DOHH2 (cell line): ENCODE measurements around the gene ALOX12B.
A peak's percentile ranks its signal among the peaks of the same experiment; 100 is the strongest.

ENCODE experiments used
- H3F3A ChIP-seq: fragments of 200-600 bp; sonication (generic), shearing (Covaris generic); 2 replicates; pipeline ENCODE4 v1.6.0; 2016; ENCODE audit warnings: antibody characterized with exemption, mild to moderate bottlenecking; ENCODE audit not compliant: control insufficient read depth, insufficient read depth
- H3K27ac ChIP-seq: fragments of 200-600 bp; sonication (generic); 2 replicates; pipeline ENCODE4 v1.5.1; 2014; ENCODE audit warnings: low read depth, mild to moderate bottlenecking, low read length, moderate library complexity
- H3K27me3 ChIP-seq: fragments of 200-600 bp; sonication (generic); 2 replicates; pipeline ENCODE4 v1.6.1; 2014; ENCODE audit warnings: mild to moderate bottlenecking, low read length, mixed read lengths; ENCODE audit not compliant: control insufficient read depth
- H3K36me3 ChIP-seq: fragments of 200-600 bp; sonication (generic); 2 replicates; pipeline ENCODE4 v1.6.1; 2014; ENCODE audit warnings: mild to moderate bottlenecking, low read length, moderate library complexity, mixed read lengths; ENCODE audit not compliant: control insufficient read depth
- H3K4me1 ChIP-seq: fragments of 200-600 bp; sonication (generic); 2 replicates; pipeline ENCODE4 v1.6.1; 2014; ENCODE audit warnings: mild to moderate bottlenecking, low read length, mixed read lengths; ENCODE audit not compliant: control insufficient read depth
- H3K4me2 ChIP-seq: fragments of 200-600 bp; sonication (generic); 2 replicates; pipeline ENCODE4 v1.6.0; 2014; ENCODE audit warnings: mild to moderate bottlenecking, low read length, moderate library complexity
- H3K4me3 ChIP-seq: fragments of 200-600 bp; sonication (generic); 2 replicates; pipeline ENCODE4 v1.5.1; 2014; ENCODE audit warnings: mild to moderate bottlenecking, low read length, mixed read lengths
- H3K79me2 ChIP-seq: fragments of 200-600 bp; sonication (generic); 2 replicates; pipeline ENCODE4 v1.6.1; 2014; ENCODE audit warnings: mild to moderate bottlenecking, low read length, mixed read lengths; ENCODE audit not compliant: control insufficient read depth
- H3K9me2 ChIP-seq: fragments of 200-600 bp; sonication (generic); replicated peaks from 2 replicates; pipeline ENCODE4 v1.6.1; 2014; ENCODE audit warnings: mild to moderate bottlenecking, low read length, mixed read lengths; ENCODE audit not compliant: control insufficient read depth
- H3K9me3 ChIP-seq: fragments of 200-600 bp; sonication (generic); 2 replicates; pipeline ENCODE4 v1.6.1; 2014; ENCODE audit warnings: antibody characterized with exemption, low read length, mixed read lengths; ENCODE audit not compliant: control insufficient read depth, insufficient read depth
- H4K20me1 ChIP-seq: fragments of 200-600 bp; sonication (generic); 2 replicates; pipeline ENCODE4 v1.6.0; 2014; ENCODE audit warnings: low read depth, mild to moderate bottlenecking, antibody characterized with exemption, low read length, moderate library complexity; ENCODE audit not compliant: control insufficient read depth, insufficient read depth
- EZH2phosphoT487 ChIP-seq: fragments of 200-600 bp; sonication (generic); IDR thresholded peaks from 2 replicates; pipeline ENCODE4 v1.6.1; 2017; ENCODE audit warnings: borderline replicate concordance, mild to moderate bottlenecking, antibody characterized with exemption, low read length, moderate library complexity, mixed read lengths
- TF ChIP-seq, protein P1 (sequence below): fragments of 200-600 bp; sonication (generic); IDR thresholded peaks from one replicate; pipeline ENCODE4 v1.5.1; 2014; ENCODE audit warnings: antibody characterized with exemption, mild to moderate bottlenecking, low read depth, low read length; ENCODE audit not compliant: poor library complexity, severe bottlenecking

The ALOX12B gene

DNA sequence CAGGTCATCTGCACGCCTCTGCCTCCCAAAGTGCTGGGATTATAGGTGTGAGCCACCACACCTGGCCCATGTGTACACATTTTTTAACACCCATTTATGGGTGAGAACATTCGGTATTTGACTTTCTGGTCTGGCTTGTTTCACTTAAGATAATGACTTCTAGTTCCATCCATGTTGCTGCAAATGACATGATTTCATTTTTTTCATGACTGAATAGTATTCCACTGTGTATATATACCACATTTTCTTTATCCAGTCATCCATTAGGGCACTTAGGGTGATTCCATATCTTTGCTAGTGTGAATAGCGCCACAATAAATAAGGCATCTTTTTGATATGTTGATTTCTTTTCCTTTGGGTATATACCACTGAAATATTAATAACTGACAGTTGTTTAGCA is 5.6 kb downstream of the ALOX12B start:
- TF ChIP-seq, protein P1, sequence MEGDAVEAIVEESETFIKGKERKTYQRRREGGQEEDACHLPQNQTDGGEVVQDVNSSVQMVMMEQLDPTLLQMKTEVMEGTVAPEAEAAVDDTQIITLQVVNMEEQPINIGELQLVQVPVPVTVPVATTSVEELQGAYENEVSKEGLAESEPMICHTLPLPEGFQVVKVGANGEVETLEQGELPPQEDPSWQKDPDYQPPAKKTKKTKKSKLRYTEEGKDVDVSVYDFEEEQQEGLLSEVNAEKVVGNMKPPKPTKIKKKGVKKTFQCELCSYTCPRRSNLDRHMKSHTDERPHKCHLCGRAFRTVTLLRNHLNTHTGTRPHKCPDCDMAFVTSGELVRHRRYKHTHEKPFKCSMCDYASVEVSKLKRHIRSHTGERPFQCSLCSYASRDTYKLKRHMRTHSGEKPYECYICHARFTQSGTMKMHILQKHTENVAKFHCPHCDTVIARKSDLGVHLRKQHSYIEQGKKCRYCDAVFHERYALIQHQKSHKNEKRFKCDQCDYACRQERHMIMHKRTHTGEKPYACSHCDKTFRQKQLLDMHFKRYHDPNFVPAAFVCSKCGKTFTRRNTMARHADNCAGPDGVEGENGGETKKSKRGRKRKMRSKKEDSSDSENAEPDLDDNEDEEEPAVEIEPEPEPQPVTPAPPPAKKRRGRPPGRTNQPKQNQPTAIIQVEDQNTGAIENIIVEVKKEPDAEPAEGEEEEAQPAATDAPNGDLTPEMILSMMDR: no peak
- no peak for TF ChIP-seq EZH2phosphoT487
- no peak overlapping the region for H3K4me2 ChIP-seq

GRCh38 chr17:8080799-8081219 is 6.7 kb downstream of the ALOX12B start:
- H3K9me2 ChIP-seq: no peaks in the 10 kb centered on the region
- no peaks in the 10 kb centered on the region for H3F3A ChIP-seq
- TF ChIP-seq, protein P1: no peak
- TF ChIP-seq EZH2phosphoT487: no peak
- no peak overlapping the region for H3K4me3 ChIP-seq
- no peaks in the 10 kb centered on the region for H3K79me2 ChIP-seq
- H3K9me3 ChIP-seq: no peaks in the 10 kb centered on the region
- peaks cover 10% of the 10 kb centered on the region; the same call in 1 of the 2 replicates for H3K27me3 ChIP-seq
- H4K20me1 ChIP-seq: no peaks in the 10 kb centered on the region
- peaks cover 13% of the 10 kb centered on the region for H3K4me1 ChIP-seq
- H3K4me2 ChIP-seq: peak overlapping the region; percentile 91; the same call in 1 of the 2 replicates
- H3K36me3 ChIP-seq: no peaks in the 10 kb centered on the region
- H3K27ac ChIP-seq: no peak overlapping the region

More for the DNA sequence above, 5.6 kb downstream of the ALOX12B start:
- H3K9me3 ChIP-seq: no peaks in the 10 kb centered on the region
- no peaks in the 10 kb centered on the region for H3F3A ChIP-seq
- H3K4me1 ChIP-seq: peaks cover 13% of the 10 kb centered on the region
- H3K79me2 ChIP-seq: no peaks in the 10 kb centered on the region
- H4K20me1 ChIP-seq: no peaks in the 10 kb centered on the region
- H3K27ac ChIP-seq: no peak overlapping the region
- no peaks in the 10 kb centered on the region for H3K9me2 ChIP-seq
- no peaks in the 10 kb centered on the region for H3K36me3 ChIP-seq
- peaks cover 8% of the 10 kb centered on the region; the same call in 1 of the 2 replicates for H3K27me3 ChIP-seq
- H3K4me3 ChIP-seq: no peak overlapping the region

- Histone ChIP-seq H3K27ac (no peak overlapping the region), H3K9me3 (no peaks in the 10 kb centered on the region), H3K4me3 (peak overlapping the region; percentile 79), H3K9me2 (no peaks in the 10 kb centered on the region), H3K36me3 (no peaks in the 10 kb centered on the region), H3K4me1 (peaks cover 13% of the 10 kb centered on the region), H4K20me1 (no peaks in the 10 kb centered on the region), H3K4me2 (peak overlapping the region; percentile 91), H3K79me2 (no peaks in the 10 kb centered on the region), H3F3A (no peaks in the 10 kb centered on the region), H3K27me3 (peaks cover 10% of the 10 kb centered on the region)
- no peak for TF ChIP-seq EZH2phosphoT487
These were observed 7.2 kb downstream of the ALOX12B start for GRCh38 chr17:8080208-8080798.
